Liver (tissue), 9 donors: ENCODE results near the gene SLC34A3. TPM values are rescaled to one million over a fixed set of nuclear protein-coding genes. Genes with fewer than 3 reads are reported as not detected.
A peak's percentile ranks its signal among the peaks of the same experiment; 100 is the strongest.

ENCODE experiments used
- DNase-seq: peaks from one replicate; pipeline ENCODE4 v3.0.0-alpha.2; 2017; ENCODE audit warnings: low spot score
- H3K27ac ChIP-seq, 2 donors: one replicate each; pipeline ENCODE4 v1.7.0; 2013; ENCODE audit warnings: inconsistent platforms in 2 of 2, low read length in 2 of 2, control low read depth in 1 of 2, low read depth in 1 of 2, mild to moderate bottlenecking in 1 of 2
- H3K27me3 ChIP-seq, 4 donors: one replicate each; pipeline versions ENCODE4 v1.6.1 to v1.7.0; 2013; ENCODE audit warnings: low read length in 3 of 4, inconsistent platforms in 1 of 4, mild to moderate bottlenecking in 1 of 4, moderate library complexity in 1 of 4; ENCODE audit not compliant: control insufficient read depth in 4 of 4, insufficient read depth in 4 of 4
- H3K36me3 ChIP-seq, 4 donors: one replicate each; pipeline versions ENCODE4 v1.6.1 to v1.7.0; 2013; ENCODE audit warnings: low read length in 3 of 4, mild to moderate bottlenecking in 3 of 4, low read depth in 1 of 4, moderate library complexity in 1 of 4; ENCODE audit not compliant: control insufficient read depth in 4 of 4, insufficient read depth in 3 of 4
- H3K4me1 ChIP-seq, 4 donors: one replicate each; pipeline versions ENCODE4 v1.6.1 to v1.7.0; 2013; ENCODE audit warnings: low read length in 3 of 4, mild to moderate bottlenecking in 3 of 4, moderate library complexity in 1 of 4; ENCODE audit not compliant: control insufficient read depth in 4 of 4, insufficient read depth in 4 of 4
- H3K4me3 ChIP-seq, 3 donors: one replicate each; pipeline versions ENCODE4 v1.6.1 to v1.7.0; 2013; ENCODE audit warnings: low read length in 3 of 3, control low read depth in 1 of 3, low read depth in 1 of 3, mild to moderate bottlenecking in 1 of 3
- H3K9ac ChIP-seq, 2 donors: one replicate each; pipeline ENCODE4 v1.7.0; 2013; ENCODE audit warnings: low read length in 2 of 2, mild to moderate bottlenecking in 2 of 2, moderate library complexity in 2 of 2, control low read depth in 1 of 2, low read depth in 1 of 2
- H3K9me3 ChIP-seq, 4 donors: one replicate each; pipeline versions ENCODE4 v1.6.1 to v1.7.0; 2013; ENCODE audit warnings: low read length in 3 of 4; ENCODE audit not compliant: control insufficient read depth in 4 of 4
- EGR1 ChIP-seq, 2 donors: IDR thresholded peaks; 2 replicates each; pipeline ENCODE4 v1.6.1; 2016 to 2018; ENCODE audit warnings: antibody characterized with exemption in 2 of 2, low read depth in 2 of 2
- FOXA2 ChIP-seq: IDR thresholded peaks from 2 replicates; pipeline ENCODE4 v1.6.1; 2016; ENCODE audit warnings: antibody characterized with exemption
- GABPA ChIP-seq, 2 donors: IDR thresholded peaks in 1 of 2; conservative IDR thresholded peaks in 1 of 2; 2 replicates each; pipeline ENCODE4 v1.6.1; 2016; ENCODE audit warnings: antibody characterized with exemption in 2 of 2, mild to moderate bottlenecking in 1 of 2, moderate library complexity in 1 of 2
- HNF4A ChIP-seq, 2 donors: conservative IDR thresholded peaks; 2 replicates each; pipeline ENCODE4 v1.6.1; 2016; ENCODE audit warnings: antibody characterized with exemption in 2 of 2, mild to moderate bottlenecking in 2 of 2
- HNF4G ChIP-seq: IDR thresholded peaks from 2 replicates; pipeline ENCODE4 v1.6.1; 2016; ENCODE audit warnings: antibody characterized with exemption
- RAD21 ChIP-seq, 2 donors: IDR thresholded peaks; 2 replicates each; pipeline ENCODE4 v1.6.1; 2016; ENCODE audit warnings: antibody characterized with exemption in 2 of 2, mild to moderate bottlenecking in 2 of 2
- RXRA ChIP-seq, 2 donors: IDR thresholded peaks; 2 replicates each; pipeline ENCODE4 v1.6.1; 2017 to 2018; ENCODE audit warnings: antibody characterized with exemption in 2 of 2, mild to moderate bottlenecking in 1 of 2
- SP1 ChIP-seq: IDR thresholded peaks from 2 replicates; pipeline ENCODE4 v1.6.1; 2018; ENCODE audit warnings: antibody characterized with exemption, mild to moderate bottlenecking
- TAF1 ChIP-seq: conservative IDR thresholded peaks from 2 replicates; pipeline ENCODE4 v1.6.1; 2016; ENCODE audit warnings: antibody characterized with exemption, mild to moderate bottlenecking
- YY1 ChIP-seq: IDR thresholded peaks from 2 replicates; pipeline ENCODE4 v1.6.1; 2016; ENCODE audit warnings: antibody characterized with exemption, mild to moderate bottlenecking
- WGBS: extraction: QIAGEN DNeasy Blood & Tissue Kit; methylation state at CpG from one replicate; pipeline ENCODE4 v1.1.7; 2013; 5-methylcytosine and 5-hydroxymethylcytosine counted together
- polyA plus RNA-seq, 2 donors: library from polyadenylated mRNA; stranded (reverse) in 1 of 2; unstranded in 1 of 2; fragments of 200-250 nt in 1 of 2; fragments of >200 nt in 1 of 2; fragmentation: Nextera tagmentation in 1 of 2; extraction: Ambion mirVana in 1 of 2; gene quantifications; one replicate each; pipeline versions ENCODE4 v1.2.1 to v1.2.3, GENCODE V29; 2013 to 2015
- total RNA-seq, 2 donors: library from RNA; depleted of rRNA; stranded (reverse); fragments of >200 nt; gene quantifications; one replicate each; pipeline ENCODE4 v1.2.3, GENCODE V29; 2014
- TF ChIP-seq, protein P1 (sequence below): fragments of 150-350 bp; IDR thresholded peaks from 2 replicates; pipeline ENCODE4 v1.5.1; 2017; ENCODE audit warnings: improper control_type of control experiment, low read depth, low read length; ENCODE audit not compliant: missing input control
- TF ChIP-seq, protein P2 (sequence below): IDR thresholded peaks from 2 replicates; pipeline ENCODE4 v1.6.1; 2016; ENCODE audit warnings: antibody characterized with exemption
- TF ChIP-seq, protein P3 (sequence below): IDR thresholded peaks from 2 replicates; pipeline ENCODE4 v1.6.1; 2016; ENCODE audit warnings: antibody characterized with exemption
- TF ChIP-seq, protein P4 (sequence below): IDR thresholded peaks from 2 replicates; pipeline ENCODE4 v1.6.1; 2016; ENCODE audit warnings: antibody characterized with exemption, mild to moderate bottlenecking
- donor health status: healthy.
- donor health status: healthy.
- donor health status: healthy.
- donor health status: healthy.
- donor health status: healthy.

The SLC34A3 gene
- total and polyA plus RNA-seq, 4 donors, result not detected

DNA sequence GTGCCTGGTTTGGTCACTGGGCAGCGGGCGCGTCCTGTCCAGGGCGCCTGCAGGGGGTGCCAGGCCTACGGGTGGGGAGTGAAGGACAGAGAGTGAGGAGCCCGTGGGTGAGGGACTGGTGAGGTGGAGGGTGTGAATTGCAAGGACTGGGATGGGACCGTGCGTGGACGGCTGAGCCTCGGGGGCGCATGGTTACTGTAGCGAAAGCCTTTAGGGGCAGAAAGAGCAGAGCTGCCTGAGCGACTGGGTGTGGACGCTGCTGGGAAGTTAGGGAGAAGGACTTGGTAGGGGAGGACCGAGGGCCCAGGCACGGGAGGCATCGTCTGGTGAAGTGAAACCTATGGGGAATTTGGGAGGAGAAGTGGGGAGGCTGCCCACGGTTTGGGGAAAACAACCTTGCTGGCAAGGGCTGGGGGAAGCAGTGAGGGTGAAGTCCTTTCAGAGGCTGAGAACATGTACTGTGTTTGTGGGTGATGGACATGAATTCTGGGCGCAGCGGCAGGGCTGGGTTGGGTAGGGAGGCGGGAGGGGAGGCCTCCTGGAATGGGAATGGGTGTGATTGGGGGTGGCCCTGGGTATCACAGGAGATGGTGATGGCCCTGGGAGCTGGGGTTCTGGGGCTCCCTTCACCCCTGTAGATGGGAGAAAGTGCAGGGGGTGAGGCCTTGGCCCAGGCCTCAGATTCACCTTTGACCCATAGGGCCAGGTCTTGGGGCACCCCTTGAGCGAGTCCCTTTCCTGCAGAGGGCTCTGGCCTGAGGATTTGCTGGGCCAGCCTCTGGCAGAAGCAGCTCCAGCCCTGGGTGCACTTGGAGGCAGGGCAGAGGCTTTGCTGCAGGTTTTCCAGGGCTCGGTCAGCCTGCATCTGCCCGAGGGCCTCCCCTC is 45.1 kb downstream of the SLC34A3 start:
- DNase-seq, result no peak
- WGBS, result 87% methylated on average over 24 of the region's 24 CpGs
- TF ChIP-seq HNF4A (conservative IDR thresholded peaks at IDR 0.05) (no peak), EGR1 (IDR thresholded peaks at IDR 0.05; ENCODE audit: low read depth in 2 of 2) (no peak), HNF4G (no peak), RXRA (IDR thresholded peaks at IDR 0.05) (no peak), TAF1 (no peak), FOXA2 (no peak)
- TF ChIP-seq, protein P1, sequence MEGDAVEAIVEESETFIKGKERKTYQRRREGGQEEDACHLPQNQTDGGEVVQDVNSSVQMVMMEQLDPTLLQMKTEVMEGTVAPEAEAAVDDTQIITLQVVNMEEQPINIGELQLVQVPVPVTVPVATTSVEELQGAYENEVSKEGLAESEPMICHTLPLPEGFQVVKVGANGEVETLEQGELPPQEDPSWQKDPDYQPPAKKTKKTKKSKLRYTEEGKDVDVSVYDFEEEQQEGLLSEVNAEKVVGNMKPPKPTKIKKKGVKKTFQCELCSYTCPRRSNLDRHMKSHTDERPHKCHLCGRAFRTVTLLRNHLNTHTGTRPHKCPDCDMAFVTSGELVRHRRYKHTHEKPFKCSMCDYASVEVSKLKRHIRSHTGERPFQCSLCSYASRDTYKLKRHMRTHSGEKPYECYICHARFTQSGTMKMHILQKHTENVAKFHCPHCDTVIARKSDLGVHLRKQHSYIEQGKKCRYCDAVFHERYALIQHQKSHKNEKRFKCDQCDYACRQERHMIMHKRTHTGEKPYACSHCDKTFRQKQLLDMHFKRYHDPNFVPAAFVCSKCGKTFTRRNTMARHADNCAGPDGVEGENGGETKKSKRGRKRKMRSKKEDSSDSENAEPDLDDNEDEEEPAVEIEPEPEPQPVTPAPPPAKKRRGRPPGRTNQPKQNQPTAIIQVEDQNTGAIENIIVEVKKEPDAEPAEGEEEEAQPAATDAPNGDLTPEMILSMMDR, result no peak
- TF ChIP-seq, protein P2, sequence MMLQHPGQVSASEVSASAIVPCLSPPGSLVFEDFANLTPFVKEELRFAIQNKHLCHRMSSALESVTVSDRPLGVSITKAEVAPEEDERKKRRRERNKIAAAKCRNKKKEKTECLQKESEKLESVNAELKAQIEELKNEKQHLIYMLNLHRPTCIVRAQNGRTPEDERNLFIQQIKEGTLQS, result no peak
- TF ChIP-seq, protein P3, sequence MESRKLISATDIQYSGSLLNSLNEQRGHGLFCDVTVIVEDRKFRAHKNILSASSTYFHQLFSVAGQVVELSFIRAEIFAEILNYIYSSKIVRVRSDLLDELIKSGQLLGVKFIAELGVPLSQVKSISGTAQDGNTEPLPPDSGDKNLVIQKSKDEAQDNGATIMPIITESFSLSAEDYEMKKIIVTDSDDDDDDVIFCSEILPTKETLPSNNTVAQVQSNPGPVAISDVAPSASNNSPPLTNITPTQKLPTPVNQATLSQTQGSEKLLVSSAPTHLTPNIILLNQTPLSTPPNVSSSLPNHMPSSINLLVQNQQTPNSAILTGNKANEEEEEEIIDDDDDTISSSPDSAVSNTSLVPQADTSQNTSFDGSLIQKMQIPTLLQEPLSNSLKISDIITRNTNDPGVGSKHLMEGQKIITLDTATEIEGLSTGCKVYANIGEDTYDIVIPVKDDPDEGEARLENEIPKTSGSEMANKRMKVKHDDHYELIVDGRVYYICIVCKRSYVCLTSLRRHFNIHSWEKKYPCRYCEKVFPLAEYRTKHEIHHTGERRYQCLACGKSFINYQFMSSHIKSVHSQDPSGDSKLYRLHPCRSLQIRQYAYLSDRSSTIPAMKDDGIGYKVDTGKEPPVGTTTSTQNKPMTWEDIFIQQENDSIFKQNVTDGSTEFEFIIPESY, result no peak
- TF ChIP-seq, protein P4, sequence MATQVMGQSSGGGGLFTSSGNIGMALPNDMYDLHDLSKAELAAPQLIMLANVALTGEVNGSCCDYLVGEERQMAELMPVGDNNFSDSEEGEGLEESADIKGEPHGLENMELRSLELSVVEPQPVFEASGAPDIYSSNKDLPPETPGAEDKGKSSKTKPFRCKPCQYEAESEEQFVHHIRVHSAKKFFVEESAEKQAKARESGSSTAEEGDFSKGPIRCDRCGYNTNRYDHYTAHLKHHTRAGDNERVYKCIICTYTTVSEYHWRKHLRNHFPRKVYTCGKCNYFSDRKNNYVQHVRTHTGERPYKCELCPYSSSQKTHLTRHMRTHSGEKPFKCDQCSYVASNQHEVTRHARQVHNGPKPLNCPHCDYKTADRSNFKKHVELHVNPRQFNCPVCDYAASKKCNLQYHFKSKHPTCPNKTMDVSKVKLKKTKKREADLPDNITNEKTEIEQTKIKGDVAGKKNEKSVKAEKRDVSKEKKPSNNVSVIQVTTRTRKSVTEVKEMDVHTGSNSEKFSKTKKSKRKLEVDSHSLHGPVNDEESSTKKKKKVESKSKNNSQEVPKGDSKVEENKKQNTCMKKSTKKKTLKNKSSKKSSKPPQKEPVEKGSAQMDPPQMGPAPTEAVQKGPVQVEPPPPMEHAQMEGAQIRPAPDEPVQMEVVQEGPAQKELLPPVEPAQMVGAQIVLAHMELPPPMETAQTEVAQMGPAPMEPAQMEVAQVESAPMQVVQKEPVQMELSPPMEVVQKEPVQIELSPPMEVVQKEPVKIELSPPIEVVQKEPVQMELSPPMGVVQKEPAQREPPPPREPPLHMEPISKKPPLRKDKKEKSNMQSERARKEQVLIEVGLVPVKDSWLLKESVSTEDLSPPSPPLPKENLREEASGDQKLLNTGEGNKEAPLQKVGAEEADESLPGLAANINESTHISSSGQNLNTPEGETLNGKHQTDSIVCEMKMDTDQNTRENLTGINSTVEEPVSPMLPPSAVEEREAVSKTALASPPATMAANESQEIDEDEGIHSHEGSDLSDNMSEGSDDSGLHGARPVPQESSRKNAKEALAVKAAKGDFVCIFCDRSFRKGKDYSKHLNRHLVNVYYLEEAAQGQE, result no peak
- peaks cover 3 to 40% (median 13%) of the 10 kb centered on the region in 4 donors for H3K4me1 ChIP-seq
- no peaks in the 10 kb centered on the region for H3K9me3 ChIP-seq
- H3K9ac ChIP-seq, result no peak overlapping the region
- peaks cover 0 to 11% (median 3%) of the 10 kb centered on the region in 4 donors for H3K36me3 ChIP-seq
- H3K4me3 ChIP-seq, result no peak overlapping the region
- no peaks in the 10 kb centered on the region for H3K27me3 ChIP-seq
- peak overlapping the region in 1 of 2 donors; percentile 85 for H3K27ac ChIP-seq

DNA sequence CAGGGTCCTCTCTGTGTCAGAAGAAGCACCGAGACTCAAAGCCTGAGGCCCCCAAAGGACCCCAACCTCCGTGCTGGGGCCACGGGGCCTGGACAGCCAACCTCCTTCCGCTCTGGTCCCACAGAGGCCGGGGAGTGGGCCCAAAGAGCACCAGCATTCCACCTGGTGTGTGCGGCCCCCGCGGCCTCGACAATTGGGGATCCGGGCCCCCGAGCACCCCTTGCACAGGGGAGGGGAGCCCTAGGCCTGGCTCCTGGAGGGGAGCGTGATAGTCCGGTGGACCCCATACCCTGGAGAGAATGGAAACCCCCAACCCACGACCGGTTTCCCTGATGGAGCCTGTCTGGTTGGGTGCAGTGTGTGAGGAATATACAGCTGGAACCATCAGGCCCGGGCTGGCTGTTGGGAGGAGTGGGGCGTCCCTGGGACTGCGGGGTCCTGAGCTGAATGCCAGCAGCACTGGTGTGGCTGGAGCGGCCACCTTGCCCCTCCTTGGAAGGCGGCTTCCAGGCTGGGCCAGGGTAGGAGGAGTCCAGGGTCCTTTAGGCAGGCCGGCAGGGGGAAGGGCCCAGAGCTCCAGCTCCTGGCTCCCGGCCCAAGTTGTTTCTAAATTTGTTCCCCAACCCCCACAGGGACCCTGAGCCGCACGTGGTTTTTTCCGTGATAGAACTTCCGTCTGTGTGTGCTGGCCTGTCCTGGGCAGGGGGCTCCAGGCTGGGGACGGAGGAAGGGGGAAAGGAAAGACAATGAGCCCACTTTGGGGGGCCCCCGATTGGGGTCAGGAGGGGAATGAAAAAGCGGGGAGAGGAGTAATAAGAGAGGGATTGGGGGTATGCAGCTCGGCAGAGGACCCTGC is 46.0 kb downstream of the SLC34A3 start:
- H3K9ac ChIP-seq, result peak overlapping the region in 1 of 2 donors; percentile 47
- TF ChIP-seq HNF4G (no peak), HNF4A (conservative IDR thresholded peaks at IDR 0.05) (peak in 1 of 2 donors; percentile 38), SP1 (peak; percentile 16), YY1 (no peak), EGR1 (IDR thresholded peaks at IDR 0.05; ENCODE audit: low read depth in 2 of 2) (no peak), RAD21 (IDR thresholded peaks at IDR 0.05) (no peak), GABPA (IDR thresholded peaks at IDR 0.05 in 1 of 2, conservative IDR thresholded peaks at IDR 0.05 in 1 of 2) (no peak)
- TF ChIP-seq, protein P4, result no peak
- TF ChIP-seq, protein P3, result no peak

More for the DNA sequence above, 46.0 kb downstream of the SLC34A3 start:
- Histone ChIP-seq H3K36me3 (peaks cover 0 to 11% (median 3%) of the 10 kb centered on the region in 4 donors), H3K4me3 (peak overlapping the region in 1 of 3 donors; percentile 60), H3K27ac (peak overlapping the region; percentile 85 to 93), H3K4me1 (peaks cover 3 to 40% (median 13%) of the 10 kb centered on the region in 4 donors), H3K27me3 (no peaks in the 10 kb centered on the region), H3K9me3 (no peaks in the 10 kb centered on the region)
- WGBS, result 50% methylated on average over 30 of the region's 30 CpGs
- DNase-seq, result peak; percentile 61
